Fibroblast of lung (primary cell): ENCODE data around the gene MAST1.

ENCODE experiments used
- CTCF ChIP-seq, 2 donors: IDR thresholded peaks in 1 of 2; conservative IDR thresholded peaks in 1 of 2; 1 replicate in 1 of 2; 2 replicates in 1 of 2; pipeline ENCODE4 v1.5.1; 2011 to 2012; ENCODE audit warnings: low read length in 2 of 2, control low read depth in 1 of 2, inconsistent platforms in 1 of 2, low read depth in 1 of 2, mild to moderate bottlenecking in 1 of 2
- EZH2 ChIP-seq: IDR thresholded peaks from 2 replicates; pipeline ENCODE4 v1.5.1; 2012; ENCODE audit warnings: low read length, control low read depth, mild to moderate bottlenecking; ENCODE audit errors: missing control alignments

DNA sequence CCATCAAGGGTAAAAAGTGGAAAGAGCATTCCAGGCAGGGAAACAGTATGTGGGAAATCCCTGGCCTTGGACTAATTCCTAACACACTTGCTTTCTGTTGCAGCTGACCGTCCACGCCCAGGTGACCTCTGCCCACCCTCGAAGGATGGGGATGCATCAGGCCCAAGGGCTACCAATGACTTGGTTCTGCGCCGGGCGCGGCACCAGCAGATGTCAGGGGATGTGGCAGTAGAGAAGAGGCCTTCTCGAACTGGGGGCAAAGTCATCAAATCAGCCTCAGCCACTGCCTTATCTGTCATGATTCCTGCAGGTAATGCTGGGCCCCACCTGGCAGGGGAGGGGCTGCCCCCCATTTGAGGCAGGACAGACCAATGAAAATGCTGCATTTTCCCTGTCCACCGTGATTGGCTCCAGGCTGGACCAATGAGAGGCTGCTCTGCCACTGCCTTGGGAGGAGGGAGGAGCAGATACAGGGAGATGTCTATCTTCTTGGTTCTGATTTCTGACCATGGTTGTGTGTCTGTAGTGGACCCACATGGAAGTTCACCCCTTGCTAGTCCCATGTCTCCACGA is 30.3 kb downstream of the MAST1 start:
- TF ChIP-seq CTCF (conservative IDR thresholded peaks at IDR 0.05 in 1 of 2, IDR thresholded peaks at IDR 0.05 in 1 of 2; ENCODE audit: low read depth in 1 of 2, low read length in 2 of 2) (no peak), EZH2 (no peak)
